Activated CD4-positive, CD25-positive, alpha-beta regulatory T cell treated with anti-CD3 and anti-CD28 coated beads, Interleukin-2, amount 50 U/mL, for 16 hours (primary cell): Measurements from ENCODE around the gene RCE1.

Experiments
- DNase-seq: peaks from one replicate; pipeline ENCODE4 v3.0.0-alpha.2; 2020; ENCODE audit warnings: low read depth, low spot score

Gene RCE1

GRCh38 chr11:66868726-66869566, 25.7 kb downstream of the RCE1 start:
- DNase-seq: peak; percentile 53

GRCh38 chr11:66869567-66869870, 26.3 kb downstream of the RCE1 start:
- DNase-seq: no peak

GRCh38 chr11:66870131-66870530, 26.9 kb downstream of the RCE1 start:
- DNase-seq: no peak

- DNase-seq: no peak
Observed at GRCh38 chr11:66870616-66871520, 27.6 kb downstream of the RCE1 start.

GRCh38 chr11:66871521-66871901, 28.3 kb downstream of the RCE1 start:
- DNase-seq: no peak

GRCh38 chr11:66874232-66874631, 31.0 kb downstream of the RCE1 start:
- DNase-seq: no peak

GRCh38 chr11:66875378-66875777, 32.1 kb downstream of the RCE1 start:
- no peak for DNase-seq

- no peak for DNase-seq
Observed at GRCh38 chr11:66877588-66878385, 34.5 kb downstream of the RCE1 start.

- no peak for DNase-seq
Observed at GRCh38 chr11:66878474-66878873, 35.2 kb downstream of the RCE1 start.

GRCh38 chr11:66879000-66879399, 35.8 kb downstream of the RCE1 start:
- DNase-seq: no peak

GRCh38 chr11:66879583-66879982, 36.3 kb downstream of the RCE1 start:
- no peak for DNase-seq

GRCh38 chr11:66879999-66880398, 36.8 kb downstream of the RCE1 start:
- DNase-seq: no peak

GRCh38 chr11:66880496-66881450, 37.5 kb downstream of the RCE1 start:
- no peak for DNase-seq

GRCh38 chr11:66881451-66881835, 38.2 kb downstream of the RCE1 start:
- no peak for DNase-seq

- no peak for DNase-seq
Observed at GRCh38 chr11:66881927-66882452, 38.7 kb downstream of the RCE1 start.

GRCh38 chr11:66882561-66883015, 39.3 kb downstream of the RCE1 start:
- no peak for DNase-seq

GRCh38 chr11:66883016-66883965, 40.0 kb downstream of the RCE1 start:
- DNase-seq: peak; percentile 28

GRCh38 chr11:66884443-66884842, 41.2 kb downstream of the RCE1 start:
- DNase-seq: no peak

- DNase-seq: no peak
Observed at GRCh38 chr11:66885469-66885868, 42.2 kb downstream of the RCE1 start.
